CD14-positive monocyte (primary cell): Measurements from ENCODE around the gene CDA. TPM values are rescaled to one million over a fixed set of nuclear protein-coding genes. Genes with fewer than 3 reads are reported as not detected.

Experiments used
- DNase-seq, 3 donors: peaks; one replicate each; pipeline ENCODE4 v3.0.0-alpha.2; 2011 to 2022
- H2AFZ ChIP-seq: 2 replicates; pipeline ENCODE4 v1.6.0; 2012; ENCODE audit warnings: mild to moderate bottlenecking, low read depth, low read length, inconsistent platforms; ENCODE audit not compliant: insufficient read depth, poor library complexity, severe bottlenecking
- H3K27ac ChIP-seq, 2 donors: 1 replicate in 1 of 2; 2 replicates in 1 of 2; pipeline ENCODE4 v1.5.1; 2012 to 2013; ENCODE audit warnings: low read length in 2 of 2, control low read depth in 1 of 2, inconsistent platforms in 1 of 2, low read depth in 1 of 2, mild to moderate bottlenecking in 1 of 2
- H3K27me3 ChIP-seq, 2 donors: one replicate each; pipeline versions ENCODE4 v1.6.0 to v1.6.1; 2011 to 2013; ENCODE audit warnings: low read length in 2 of 2; ENCODE audit not compliant: control insufficient read depth in 2 of 2, insufficient read depth in 2 of 2
- H3K36me3 ChIP-seq, 2 donors: replicated peaks in 1 of 2; 1 replicate in 1 of 2; 2 replicates in 1 of 2; pipeline versions ENCODE4 v1.5.1 to v1.6.1; 2012 to 2013; ENCODE audit warnings: low read length in 2 of 2, control low read depth in 1 of 2, inconsistent platforms in 1 of 2, mild to moderate bottlenecking in 1 of 2; ENCODE audit not compliant: insufficient read depth in 2 of 2, control insufficient read depth in 1 of 2
- H3K4me1 ChIP-seq, 2 donors: 1 replicate in 1 of 2; 2 replicates in 1 of 2; pipeline versions ENCODE4 v1.5.1 to v1.6.1; 2012 to 2013; ENCODE audit warnings: low read length in 2 of 2, control low read depth in 1 of 2, inconsistent platforms in 1 of 2, mild to moderate bottlenecking in 1 of 2, moderate library complexity in 1 of 2; ENCODE audit not compliant: insufficient read depth in 2 of 2, control insufficient read depth in 1 of 2
- H3K4me2 ChIP-seq: replicated peaks from 2 replicates; pipeline ENCODE3; 2012; ENCODE audit warnings: low read length, moderate library complexity, mild to moderate bottlenecking; ENCODE audit not compliant: poor library complexity, severe bottlenecking; ENCODE audit errors: extremely low read depth
- H3K4me3 ChIP-seq, 3 experiments: fragments of 200-600 bp in 1 of 3; sonication (generic) in 1 of 3; replicated peaks in 1 of 3; 1 replicate in 2 of 3; 2 replicates in 1 of 3; pipeline ENCODE4 v1.5.1; 2011 to 2013; ENCODE audit warnings: low read length in 3 of 3, mild to moderate bottlenecking in 3 of 3, control low read depth in 2 of 3, low read depth in 2 of 3, inconsistent platforms in 1 of 3, moderate library complexity in 1 of 3
- H3K79me2 ChIP-seq: 2 replicates; pipeline ENCODE4 v1.6.0; 2012; ENCODE audit warnings: mild to moderate bottlenecking, control low read depth, inconsistent platforms, low read length, moderate library complexity; ENCODE audit not compliant: insufficient read depth
- H3K9ac ChIP-seq: 2 replicates; pipeline ENCODE4 v1.6.0; 2017; ENCODE audit warnings: low read length, mild to moderate bottlenecking; ENCODE audit not compliant: insufficient read depth, poor library complexity, severe bottlenecking
- H3K9me3 ChIP-seq, 2 donors: replicated peaks in 1 of 2; 1 replicate in 1 of 2; 2 replicates in 1 of 2; pipeline versions ENCODE4 v1.5.1 to v1.6.1; 2012 to 2013; ENCODE audit warnings: low read length in 2 of 2, control low read depth in 1 of 2; ENCODE audit not compliant: control insufficient read depth in 1 of 2, insufficient read depth in 1 of 2
- H4K20me1 ChIP-seq: 2 replicates; pipeline ENCODE4 v1.6.0; 2012; ENCODE audit warnings: mild to moderate bottlenecking, low read length, control low read depth, moderate library complexity; ENCODE audit not compliant: insufficient read depth
- H3K27ac Mint-ChIP-seq, 7 donors: one replicate each; pipeline ENCODE4 v1.8.0; 2020; ENCODE audit warnings: mild to moderate bottlenecking in 7 of 7, mixed read lengths in 7 of 7, moderate library complexity in 6 of 7, inconsistent platforms in 2 of 7
- H3K27me3 Mint-ChIP-seq, 3 donors: one replicate each; pipeline ENCODE4 v1.8.0; 2021 to 2022; ENCODE audit warnings: low read depth in 3 of 3, mild to moderate bottlenecking in 3 of 3, mixed read lengths in 3 of 3, moderate library complexity in 3 of 3, inconsistent platforms in 1 of 3
- H3K36me3 Mint-ChIP-seq, 2 donors: one replicate each; pipeline ENCODE4 v1.8.0; 2020; ENCODE audit warnings: mixed read lengths in 2 of 2, inconsistent platforms in 1 of 2, mild to moderate bottlenecking in 1 of 2
- H3K4me1 Mint-ChIP-seq: one replicate; pipeline ENCODE4 v1.8.0; 2020; ENCODE audit warnings: mild to moderate bottlenecking, mixed read lengths
- H3K4me3 Mint-ChIP-seq, 2 donors: one replicate each; pipeline ENCODE4 v1.8.0; 2020; ENCODE audit warnings: mild to moderate bottlenecking in 2 of 2, mixed read lengths in 2 of 2, moderate library complexity in 1 of 2
- H3K9me3 Mint-ChIP-seq, 7 donors: one replicate each; pipeline ENCODE4 v1.8.0; 2020 to 2022; ENCODE audit warnings: mixed read lengths in 7 of 7, mild to moderate bottlenecking in 6 of 7, moderate library complexity in 6 of 7, inconsistent platforms in 2 of 7
- CTCF ChIP-seq: fragments of 200-600 bp; IDR thresholded peaks from one replicate; pipeline ENCODE4 v1.8.0; 2022; ENCODE audit warnings: antibody characterized with exemption, mild to moderate bottlenecking
- WGBS: methylation state at CpG from one replicate; pipeline ENCODE4 v1.1.5; 2013; ENCODE audit warnings: missing lambda C conversion rate; ENCODE audit not compliant: insufficient coverage; 5-methylcytosine and 5-hydroxymethylcytosine counted together
- intact Hi-C, 2 donors: fragments of 100-400 bp; cut with micrococcal nuclease; formaldehyde crosslinking; loops; one replicate each; pipeline versions ENCODE4 v1.15.0 to v1.15.1; 2023
- polyA plus RNA-seq, 3 donors: library from polyadenylated mRNA; depleted of rRNA in 1 of 3; unstranded in 2 of 3; stranded (reverse) in 1 of 3; fragments of 300-500 nt in 2 of 3; fragments of >200 nt in 1 of 3; fragmentation: Illumina TruSeq in 2 of 3; gene quantifications; 1 replicate in 2 of 3; 2 replicates in 1 of 3; pipeline ENCODE4 v1.2.3, GENCODE V29; 2012 to 2021

CDA gene
- polyA plus RNA-seq, 3 donors = 113 to 348 (median 217) TPM

GRCh38 chr1:20626524-20626923 is 37.6 kb downstream of the CDA start:
- H3K4me3 ChIP-seq = no peak overlapping the region
- no peak overlapping the region for H2AFZ ChIP-seq
- H3K9ac ChIP-seq = no peak overlapping the region
- no peak overlapping the region for H3K27ac ChIP-seq
- H3K36me3 ChIP-seq = no peaks in the 10 kb centered on the region
- Mint-ChIP-seq H3K27ac (no peak overlapping the region), H3K27me3 (peaks cover 0 to 5% (median 1%) of the 10 kb centered on the region in 3 donors), H3K9me3 (peaks cover 8 to 42% (median 15%) of the 10 kb centered on the region in 7 donors), H3K4me3 (no peak overlapping the region), H3K4me1 (peaks cover 4% of the 10 kb centered on the region), H3K36me3 (peaks cover 4% of the 10 kb centered on the region in 2 donors)
- DNase-seq = peak in 1 of 3 donors; percentile 45
- intact Hi-C loops = no loop called here
- peaks cover 0 to 6% of the 10 kb centered on the region in 2 donors for H3K9me3 ChIP-seq
- no peak for TF ChIP-seq CTCF
- no peak overlapping the region for H3K4me2 ChIP-seq
- H4K20me1 ChIP-seq = no peaks in the 10 kb centered on the region
- H3K79me2 ChIP-seq = no peaks in the 10 kb centered on the region
- H3K27me3 ChIP-seq = no peaks in the 10 kb centered on the region
- no peaks in the 10 kb centered on the region for H3K4me1 ChIP-seq
- WGBS = no CpG with 5 or more reads among the region's 1 CpG

GRCh38 chr1:20630729-20631128 is 41.8 kb downstream of the CDA start:
- Histone ChIP-seq H3K27me3 (no peaks in the 10 kb centered on the region), H4K20me1 (peaks cover 16% of the 10 kb centered on the region), H3K36me3 (no peaks in the 10 kb centered on the region), H3K9me3 (peaks cover 0 to 6% of the 10 kb centered on the region in 2 donors), H3K9ac (no peak overlapping the region), H3K4me3 (no peak overlapping the region), H2AFZ (no peak overlapping the region), H3K27ac (no peak overlapping the region), H3K79me2 (peaks cover 16% of the 10 kb centered on the region), H3K4me2 (no peak overlapping the region), H3K4me1 (peaks cover 15 to 16% of the 10 kb centered on the region in 2 donors)
- no peak for DNase-seq
- peaks cover 8 to 41% (median 15%) of the 10 kb centered on the region in 7 donors for H3K9me3 Mint-ChIP-seq
- intact Hi-C loops = loop anchor here in 1 of 2 donors (5.0 kb wide), 1 partner anchor 53 kb away; no protein-coding TSS in a partner anchor
- H3K27ac Mint-ChIP-seq = no peak overlapping the region
- peaks cover 0 to 3% (median 1%) of the 10 kb centered on the region in 3 donors for H3K27me3 Mint-ChIP-seq
- 100% methylated on average over 1 of the region's 4 CpGs for WGBS
- no peak overlapping the region for H3K4me3 Mint-ChIP-seq
- no peak for TF ChIP-seq CTCF
- H3K4me1 Mint-ChIP-seq = peaks cover 18% of the 10 kb centered on the region
- peaks cover under 1 to 6% of the 10 kb centered on the region in 2 donors for H3K36me3 Mint-ChIP-seq
